Osteoblast (primary cell): ENCODE measurements around the gene NLRP10. TPM values are rescaled to one million over a fixed set of nuclear protein-coding genes. Genes with fewer than 3 reads are reported as not detected.

ENCODE experiments used
- DNase-seq: peaks from one replicate; pipeline ENCODE4 v3.0.0; 2011; ENCODE audit warnings: low spot score, mixed read lengths; ENCODE audit not compliant: insufficient read length; ENCODE audit errors: missing footprints
- H2AFZ ChIP-seq: 2 replicates; pipeline ENCODE4 v1.6.0; 2011; ENCODE audit warnings: mild to moderate bottlenecking, low read length
- H3K27ac ChIP-seq: 2 replicates; pipeline ENCODE4 v1.5.1; 2011; ENCODE audit warnings: mild to moderate bottlenecking, low read depth, low read length, moderate library complexity
- H3K27me3 ChIP-seq: 2 replicates; pipeline ENCODE4 v1.6.0; 2012; ENCODE audit warnings: mild to moderate bottlenecking, control low read depth, inconsistent platforms, low read length, moderate library complexity; ENCODE audit not compliant: insufficient read depth
- H3K36me3 ChIP-seq: 2 replicates; pipeline ENCODE4 v1.5.1; 2011; ENCODE audit warnings: mild to moderate bottlenecking, low read length, control low read depth, moderate library complexity; ENCODE audit not compliant: insufficient read depth
- H3K4me1 ChIP-seq: 2 replicates; pipeline ENCODE4 v1.5.1; 2011; ENCODE audit warnings: mild to moderate bottlenecking, low read length, control low read depth, moderate library complexity; ENCODE audit not compliant: insufficient read depth
- H3K4me2 ChIP-seq: 2 replicates; pipeline ENCODE4 v1.6.0; 2011; ENCODE audit warnings: mild to moderate bottlenecking, low read length; ENCODE audit not compliant: insufficient read depth
- H3K4me3 ChIP-seq: fragments of 200-600 bp; sonication (generic); 3 replicates; pipeline ENCODE4 v1.5.1; 2012; ENCODE audit warnings: mild to moderate bottlenecking, low read length, inconsistent platforms; ENCODE audit not compliant: insufficient read depth
- H3K79me2 ChIP-seq: 2 replicates; pipeline ENCODE4 v1.6.0; 2012; ENCODE audit warnings: mild to moderate bottlenecking, low read length, control low read depth, inconsistent platforms; ENCODE audit not compliant: insufficient read depth
- H3K9me3 ChIP-seq: 2 replicates; pipeline ENCODE4 v1.5.1; 2011; ENCODE audit warnings: low read depth, low read length, control low read depth
- H4K20me1 ChIP-seq: 2 replicates; pipeline ENCODE4 v1.6.0; 2012; ENCODE audit warnings: mild to moderate bottlenecking, low read length, control low read depth; ENCODE audit not compliant: insufficient read depth
- CTCF ChIP-seq: IDR thresholded peaks from 2 replicates; pipeline ENCODE4 v1.5.1; 2011; ENCODE audit warnings: mild to moderate bottlenecking, low read depth, low read length, moderate library complexity; ENCODE audit errors: extremely low read depth
- total RNA-seq: library from RNA; depleted of rRNA; stranded (reverse); fragments of >200 nt; gene quantifications from 2 replicates; pipeline ENCODE4 v1.2.3, GENCODE V29; 2012

NLRP10 gene
- 10.0 and 14.1 TPM in 2 replicates for total RNA-seq

GRCh38 chr11:7965386-7965785 is at the start of gene NLRP10:
Gene NLRP10 (minus strand): TSS chr11:7965447. CDS start chr11:7963495, 1,952 bp downstream.
- DNase-seq = peak; percentile 90
- Histone ChIP-seq H3K4me3 (peak within 1 kb of the TSS; percentile 21), H3K79me2 (no peaks in the 10 kb centered on the region), H3K4me1 (peaks cover 61% of the 10 kb centered on the region), H3K4me2 (peak within 1 kb of the TSS; percentile 58), H3K27ac (peak within 1 kb of the TSS; percentile 97), H3K27me3 (no peaks in the 10 kb centered on the region), H3K36me3 (no peaks in the 10 kb centered on the region), H2AFZ (peak within 1 kb of the TSS; percentile 26), H4K20me1 (no peaks in the 10 kb centered on the region), H3K9me3 (no peaks in the 10 kb centered on the region)
- no peak for TF ChIP-seq CTCF

GRCh38 chr11:8013833-8014232 is 48.6 kb upstream of the NLRP10 start:
- Histone ChIP-seq H4K20me1 (no peaks in the 10 kb centered on the region), H3K27me3 (no peaks in the 10 kb centered on the region), H3K36me3 (no peaks in the 10 kb centered on the region), H2AFZ (no peak overlapping the region), H3K4me3 (no peak overlapping the region), H3K4me2 (no peak overlapping the region), H3K79me2 (no peaks in the 10 kb centered on the region), H3K4me1 (peaks cover 41% of the 10 kb centered on the region), H3K27ac (no peak overlapping the region), H3K9me3 (no peaks in the 10 kb centered on the region)
- no peak for DNase-seq
- TF ChIP-seq CTCF = no peak

GRCh38 chr11:8011981-8012444 is 46.8 kb upstream of the NLRP10 start:
- H3K79me2 ChIP-seq = no peaks in the 10 kb centered on the region
- no peaks in the 10 kb centered on the region for H3K36me3 ChIP-seq
- peak; percentile 93 for DNase-seq
- H2AFZ ChIP-seq = no peak overlapping the region
- H3K27ac ChIP-seq = peak overlapping the region; percentile 78
- TF ChIP-seq CTCF = no peak
- H4K20me1 ChIP-seq = no peaks in the 10 kb centered on the region
- no peak overlapping the region for H3K4me3 ChIP-seq
- peak overlapping the region; percentile 40 for H3K4me2 ChIP-seq
- H3K4me1 ChIP-seq = peaks cover 34% of the 10 kb centered on the region
- H3K9me3 ChIP-seq = no peaks in the 10 kb centered on the region
- no peaks in the 10 kb centered on the region for H3K27me3 ChIP-seq

- no peak for TF ChIP-seq CTCF
- DNase-seq = no peak
Observed at GRCh38 chr11:8011371-8011770, 46.1 kb upstream of the NLRP10 start.

More at GRCh38 chr11:8011371-8011770, 46.1 kb upstream of the NLRP10 start:
- no peaks in the 10 kb centered on the region for H3K36me3 ChIP-seq
- H3K4me1 ChIP-seq = peaks cover 27% of the 10 kb centered on the region
- H4K20me1 ChIP-seq = no peaks in the 10 kb centered on the region
- H3K9me3 ChIP-seq = no peaks in the 10 kb centered on the region
- no peak overlapping the region for H3K4me2 ChIP-seq
- H3K27ac ChIP-seq = no peak overlapping the region
- H3K27me3 ChIP-seq = no peaks in the 10 kb centered on the region
- no peaks in the 10 kb centered on the region for H3K79me2 ChIP-seq
- no peak overlapping the region for H3K4me3 ChIP-seq
- H2AFZ ChIP-seq = no peak overlapping the region
